ENCODE data around the gene FBXL20.

The FBXL20 gene

GRCh38 chr17:39327109-39327508 lies 74.3 kb downstream of the FBXL20 start:
- TF ChIP-seq CTCF (conservative IDR thresholded peaks at IDR 0.05; ENCODE audit: low read depth), result no peak
- ChIA-PET POLR2A (ENCODE audit: low non-redundant PET) (no interaction called here), CTCF (no interaction called here)
- no peak overlapping the region for H3K27ac ChIP-seq
- no peak for DNase-seq (ENCODE audit: low spot score)

- TF ChIP-seq CTCF (conservative IDR thresholded peaks at IDR 0.05; ENCODE audit: low read depth), result no peak
- no peak overlapping the region for H3K27ac ChIP-seq
- no peak for DNase-seq (ENCODE audit: low spot score)
- CTCF ChIA-PET, result no interaction called here
- POLR2A ChIA-PET (ENCODE audit: low non-redundant PET), result no interaction called here
These were observed 75.7 kb downstream of the FBXL20 start for GRCh38 chr17:39325528-39326240.

- POLR2A ChIA-PET (ENCODE audit: low non-redundant PET), result no interaction called here
These were observed 82.8 kb downstream of the FBXL20 start for GRCh38 chr17:39318636-39319035.

GRCh38 chr17:39306509-39307212 lies 94.8 kb downstream of the FBXL20 start:
- no peak for DNase-seq (ENCODE audit: low spot score)
- no peak overlapping the region for H3K27ac ChIP-seq
- ChIA-PET CTCF (no interaction called here), POLR2A (ENCODE audit: low non-redundant PET) (no interaction called here)
- TF ChIP-seq CTCF (conservative IDR thresholded peaks at IDR 0.05; ENCODE audit: low read depth), result no peak

More at GRCh38 chr17:39318636-39319035, 82.8 kb downstream of the FBXL20 start:
- H3K27ac ChIP-seq, result no peak overlapping the region
- DNase-seq (ENCODE audit: low spot score), result no peak
- CTCF ChIA-PET, result no interaction called here
- TF ChIP-seq CTCF (conservative IDR thresholded peaks at IDR 0.05; ENCODE audit: low read depth), result no peak

- no peak for DNase-seq (ENCODE audit: low spot score)
- TF ChIP-seq CTCF (conservative IDR thresholded peaks at IDR 0.05; ENCODE audit: low read depth), result no peak
- no peak overlapping the region for H3K27ac ChIP-seq
- CTCF ChIA-PET, result no interaction called here
- POLR2A ChIA-PET (ENCODE audit: low non-redundant PET), result no interaction called here
These were observed 95.4 kb downstream of the FBXL20 start for GRCh38 chr17:39305978-39306377.

GRCh38 chr17:39304188-39304587 lies 97.2 kb downstream of the FBXL20 start:
- ChIA-PET POLR2A (ENCODE audit: low non-redundant PET) (no interaction called here), CTCF (no interaction called here)
- DNase-seq (ENCODE audit: low spot score), result no peak

More at GRCh38 chr17:39304188-39304587, 97.2 kb downstream of the FBXL20 start:
- TF ChIP-seq CTCF (conservative IDR thresholded peaks at IDR 0.05; ENCODE audit: low read depth), result no peak
- no peak overlapping the region for H3K27ac ChIP-seq
